ENCODE measurements around the gene DHTKD1. TPM values are rescaled to one million over a fixed set of nuclear protein-coding genes. Genes with fewer than 3 reads are reported as not detected.
"Not testable (repeated sequence)": the region's sequence is repeated elsewhere in the genome, so short reads cannot be mapped to it uniquely, and the experiment has no call there.

DHTKD1 gene
- total RNA-seq, 2 donors from 2014 or later: 18.4 to 23.6 TPM

- Histone ChIP-seq H3K36me3 (peaks cover 69% of the 10 kb centered on the region), H3K4me3 (no peak overlapping the region), H3K27ac (no peak overlapping the region), H3K9me3 (no peaks in the 10 kb centered on the region), H3K4me1 (no peaks in the 10 kb centered on the region), H3K27me3 (no peaks in the 10 kb centered on the region)
- no peak for DNase-seq (ENCODE audit: low spot score)
- TF ChIP-seq CTCF (IDR thresholded peaks at IDR 0.05): no peak
Observed at GRCh38 chr10:12165999-12166775, 97.4 kb downstream of the DHTKD1 start.

- H3K4me3 ChIP-seq; H3K9me3 ChIP-seq; H3K4me1 ChIP-seq; H3K27ac ChIP-seq; H3K27me3 ChIP-seq; DNase-seq (ENCODE audit: low spot score): not testable (repeated sequence)
- H3K36me3 ChIP-seq: peaks cover 95% of the 10 kb centered on the region
Observed at GRCh38 chr10:12171512-12171911, 102.8 kb downstream of the DHTKD1 start.

MicroRNAs encoded within 50 kb of the gene (microRNA counts, 767-probe panel; counts per million panel counts)
- 0 to 1,217 counts per million in 2 donors for microRNA hsa-miR-548ak

Small RNAs within 50 kb of the gene (microRNA-seq; reads per million reads assigned to microRNA genes)
- 0 reads per million in 2 donors for gene MIR548AK (ENCODE audit: borderline number of aligned reads in 2 of 2, borderline replicate concordance in 1 of 2)

Other genes with a start within 250 kb of the DHTKD1 start
- gene PROSER2, start 245.6 kb upstream of the DHTKD1 start, total RNA-seq: 1 to 10 TPM; 1.3 to 3.1 TPM
- gene UPF2, start 26.1 kb upstream of the DHTKD1 start, total RNA-seq: 10 to 100 TPM; 11.8 to 13.1 TPM
- 10 to 100 TPM; 12.2 to 12.4 TPM for gene SEC61A2, start 60.7 kb downstream of the DHTKD1 start, total RNA-seq
- gene NUDT5, start 126.9 kb downstream of the DHTKD1 start, total RNA-seq: 10 to 100 TPM; 10.8 to 12.8 TPM
- 10 to 100 TPM; 49.2 to 57.0 TPM for gene CDC123, start 127.2 kb downstream of the DHTKD1 start, total RNA-seq

All from right atrium auricular region (tissue), 2 donors.